H1 (cell line): ENCODE data around the gene OTOGL. TPM values are rescaled to one million over a fixed set of nuclear protein-coding genes. Genes with fewer than 3 reads are reported as not detected.

Experiments used
- CTCF ChIA-PET: fragments of 300-600 bp; sonication (Branson Sonifier 250); formaldehyde crosslinking; loops from one replicate; lab custom pipeline; 2021; ENCODE audit not compliant: partially characterized antibody; lab: Charles Lee
- POLR2A ChIA-PET: fragments of 300-600 bp; sonication (Branson Sonifier 250); formaldehyde crosslinking; loops from one replicate; lab custom pipeline; 2021; ENCODE audit warnings: inconsistent platforms; ENCODE audit not compliant: partially characterized antibody; lab: Charles Lee
- DNase-seq, 2 experiments: peaks; one replicate each; pipeline versions ENCODE4 v3.0.0 to v3.0.0-alpha.2; 2010 to 2022; ENCODE audit warnings: low spot score in 2 of 2, low read depth in 1 of 2, mixed read lengths in 1 of 2
- FAIRE-seq: peaks from 2 replicates; lab custom pipeline; 2011; peaks lifted over from hg19 to GRCh38; lab: Jason Lieb, UNC
- H2AFZ ChIP-seq: 2 replicates; pipeline ENCODE4 v1.8.1; 2012; ENCODE audit warnings: low read length, inconsistent platforms
- H2AK5ac ChIP-seq: 2 replicates; pipeline ENCODE4 v1.6.1; 2013; ENCODE audit warnings: low read depth, low read length
- H2BK120ac ChIP-seq: replicated peaks from 2 replicates; pipeline ENCODE3; 2013; ENCODE audit warnings: low read depth, low read length, inconsistent platforms
- H2BK12ac ChIP-seq: 2 replicates; pipeline ENCODE4 v1.6.1; 2013; ENCODE audit warnings: low read depth, low read length
- H2BK15ac ChIP-seq: 2 replicates; pipeline ENCODE4 v1.6.1; 2013; ENCODE audit warnings: low read length
- H2BK20ac ChIP-seq: 2 replicates; pipeline ENCODE4 v1.6.1; 2013; ENCODE audit warnings: low read length
- H2BK5ac ChIP-seq: 2 replicates; pipeline ENCODE4 v1.6.1; 2013; ENCODE audit warnings: low read depth, low read length
- H3K14ac ChIP-seq: 2 replicates; pipeline ENCODE4 v1.6.1; 2013; ENCODE audit warnings: inconsistent platforms; ENCODE audit not compliant: insufficient read length
- H3K18ac ChIP-seq: 2 replicates; pipeline ENCODE4 v1.6.1; 2013; ENCODE audit warnings: low read length; ENCODE audit errors: extremely low read depth
- H3K23ac ChIP-seq: 2 replicates; pipeline ENCODE4 v1.6.1; 2013; ENCODE audit warnings: inconsistent platforms; ENCODE audit not compliant: insufficient read length
- H3K23me2 ChIP-seq: 2 replicates; pipeline ENCODE4 v1.6.1; 2013; ENCODE audit warnings: low read depth, low read length
- H3K27ac ChIP-seq: 2 replicates; pipeline ENCODE4 v1.6.1; 2011; ENCODE audit warnings: low read depth, low read length, inconsistent platforms
- H3K27me3 ChIP-seq, 4 experiments: replicated peaks in 1 of 4; 1 replicate in 1 of 4; 2 replicates in 3 of 4; pipeline versions ENCODE4 v1.6.1 to v1.8.1; 2011 to 2013; ENCODE audit warnings: low read length in 3 of 4, mild to moderate bottlenecking in 3 of 4, inconsistent platforms in 2 of 4, mixed read lengths in 2 of 4, moderate library complexity in 1 of 4; ENCODE audit not compliant: control insufficient read depth in 3 of 4, insufficient read depth in 3 of 4; ENCODE audit errors: extremely low read depth in 1 of 4
- H3K36me3 ChIP-seq, 4 experiments: 2 replicates each; pipeline versions ENCODE4 v1.6.1 to v1.8.1; 2011 to 2013; ENCODE audit warnings: mild to moderate bottlenecking in 4 of 4, low read length in 3 of 4, moderate library complexity in 2 of 4, control low read depth in 1 of 4, inconsistent platforms in 1 of 4; ENCODE audit not compliant: insufficient read depth in 4 of 4, control insufficient read depth in 2 of 4
- H3K4ac ChIP-seq: replicated peaks from 2 replicates; pipeline ENCODE3; 2013; ENCODE audit warnings: low read length, low read depth, mixed read lengths, inconsistent platforms; ENCODE audit not compliant: insufficient read length
- H3K4me1 ChIP-seq, 4 experiments: replicated peaks in 1 of 4; 1 replicate in 1 of 4; 2 replicates in 3 of 4; pipeline versions ENCODE4 v1.6.1 to v1.8.1; 2011 to 2013; ENCODE audit warnings: low read length in 3 of 4, inconsistent platforms in 2 of 4, mixed read lengths in 1 of 4; ENCODE audit not compliant: insufficient read depth in 4 of 4, control insufficient read depth in 3 of 4
- H3K4me2 ChIP-seq, 2 experiments: 2 replicates each; pipeline versions ENCODE4 v1.6.1 to v1.8.1; 2011 to 2013; ENCODE audit warnings: low read depth in 2 of 2, low read length in 2 of 2, control low read depth in 1 of 2, inconsistent platforms in 1 of 2, mild to moderate bottlenecking in 1 of 2; ENCODE audit not compliant: insufficient read depth in 1 of 2
- H3K4me3 ChIP-seq, 4 experiments: fragments of 200-600, 300-600 bp in 1 of 4; sonication (generic), shearing (Covaris generic), sonication (Bioruptor Twin) in 1 of 4; 2 replicates each; pipeline versions ENCODE4 v1.5.1 to v1.8.1; 2011 to 2016; ENCODE audit warnings: low read length in 4 of 4, low read depth in 3 of 4, control low read depth in 2 of 4, inconsistent platforms in 2 of 4, mild to moderate bottlenecking in 2 of 4, mixed read lengths in 1 of 4, moderate library complexity in 1 of 4; ENCODE audit not compliant: insufficient read depth in 2 of 4; ENCODE audit errors: extremely low read depth in 1 of 4
- H3K56ac ChIP-seq: replicated peaks from 2 replicates; pipeline ENCODE3; 2013; ENCODE audit warnings: low read depth, mild to moderate bottlenecking, mixed read lengths, low read length, inconsistent platforms; ENCODE audit not compliant: insufficient read length
- H3K79me1 ChIP-seq: 2 replicates; pipeline ENCODE4 v1.6.1; 2013; ENCODE audit warnings: low read depth, low read length, control low read depth
- H3K79me2 ChIP-seq, 2 experiments: 2 replicates each; pipeline versions ENCODE4 v1.6.1 to v1.8.1; 2012 to 2013; ENCODE audit warnings: low read length in 2 of 2, mild to moderate bottlenecking in 2 of 2, inconsistent platforms in 1 of 2; ENCODE audit not compliant: insufficient read depth in 2 of 2, control insufficient read depth in 1 of 2
- H3K9ac ChIP-seq, 4 experiments: replicated peaks in 1 of 4; 1 replicate in 1 of 4; 2 replicates in 3 of 4; pipeline versions ENCODE4 v1.6.1 to v1.8.1; 2011 to 2013; ENCODE audit warnings: low read depth in 3 of 4, low read length in 3 of 4, control low read depth in 2 of 4, mild to moderate bottlenecking in 2 of 4, moderate library complexity in 2 of 4, inconsistent platforms in 1 of 4; ENCODE audit errors: extremely low read depth in 1 of 4
- H3K9me3 ChIP-seq, 2 experiments: 2 replicates each; pipeline versions ENCODE4 v1.6.1 to v1.8.1; 2012 to 2013; ENCODE audit warnings: mild to moderate bottlenecking in 2 of 2, moderate library complexity in 2 of 2, control low read depth in 1 of 2, inconsistent platforms in 1 of 2, low read depth in 1 of 2, low read length in 1 of 2, mixed read lengths in 1 of 2; ENCODE audit not compliant: insufficient read depth in 2 of 2
- H4K20me1 ChIP-seq, 2 experiments: replicated peaks in 1 of 2; 2 replicates each; pipeline versions ENCODE3 to v1.8.1; 2011 to 2013; ENCODE audit warnings: inconsistent platforms in 2 of 2, low read length in 2 of 2, mild to moderate bottlenecking in 1 of 2; ENCODE audit not compliant: insufficient read depth in 2 of 2, control insufficient read depth in 1 of 2
- H4K5ac ChIP-seq: 2 replicates; pipeline ENCODE4 v1.6.1; 2013; ENCODE audit warnings: low read length, low read depth, mixed read lengths, inconsistent platforms; ENCODE audit not compliant: insufficient read length
- H4K8ac ChIP-seq: 2 replicates; pipeline ENCODE4 v1.8.0; 2013; ENCODE audit warnings: mild to moderate bottlenecking, moderate library complexity, low read length, inconsistent platforms; ENCODE audit not compliant: insufficient read depth; ENCODE audit errors: extremely low read depth
- H4K91ac ChIP-seq: replicated peaks from 2 replicates; pipeline ENCODE3; 2013; ENCODE audit warnings: low read length, mixed read lengths, inconsistent platforms; ENCODE audit not compliant: insufficient read length
- ATF2 ChIP-seq: IDR thresholded peaks from 2 replicates; pipeline ENCODE4 v1.6.1; 2012; ENCODE audit warnings: low read length, inconsistent platforms
- CHD1 ChIP-seq: IDR thresholded peaks from 2 replicates; pipeline ENCODE4 v1.6.1; 2012; ENCODE audit warnings: low read depth, low read length, improper control_type of control experiment
- CHD2 ChIP-seq: IDR thresholded peaks from 2 replicates; pipeline ENCODE4 v1.6.1; 2012; ENCODE audit warnings: low read length, improper control_type of control experiment
- CREB1 ChIP-seq: IDR thresholded peaks from 2 replicates; pipeline ENCODE4 v1.6.1; 2012; ENCODE audit warnings: inconsistent platforms
- CTBP2 ChIP-seq: IDR thresholded peaks from 2 replicates; pipeline ENCODE4 v1.7.0; 2011; ENCODE audit warnings: borderline replicate concordance, mild to moderate bottlenecking, moderate library complexity, mixed read lengths, low read length; ENCODE audit not compliant: insufficient read depth, insufficient read length
- GABPA ChIP-seq: IDR thresholded peaks from 2 replicates; pipeline ENCODE4 v1.6.1; 2011; ENCODE audit warnings: mild to moderate bottlenecking, low read length, moderate library complexity, borderline replicate concordance; ENCODE audit not compliant: insufficient read depth
- MAFK ChIP-seq: IDR thresholded peaks from 2 replicates; pipeline ENCODE4 v1.6.1; 2012; ENCODE audit warnings: low read depth, mild to moderate bottlenecking, improper control_type of control experiment, low read length
- NRF1 ChIP-seq: IDR thresholded peaks from 2 replicates; pipeline ENCODE4 v1.6.1; 2011; ENCODE audit warnings: mild to moderate bottlenecking, low read depth, low read length, improper control_type of control experiment
- PHF8 ChIP-seq: fragments of 200-600 bp; sonication (generic); conservative IDR thresholded peaks from 2 replicates; pipeline ENCODE4 v1.7.1; 2012; ENCODE audit warnings: low read depth, mild to moderate bottlenecking, inconsistent platforms, low read length, moderate library complexity
- POU5F1 ChIP-seq: IDR thresholded peaks from 2 replicates; pipeline ENCODE4 v1.6.1; 2011; ENCODE audit warnings: low read depth, mild to moderate bottlenecking, low read length, moderate library complexity
- SUZ12 ChIP-seq: fragments of 200-600 bp; sonication (generic); IDR thresholded peaks from 2 replicates; pipeline ENCODE4 v1.6.1; 2012; ENCODE audit warnings: mild to moderate bottlenecking, inconsistent platforms, low read length, moderate library complexity, mixed read lengths
- TAF1 ChIP-seq: IDR thresholded peaks from 2 replicates; pipeline ENCODE4 v1.6.1; 2011; ENCODE audit warnings: mild to moderate bottlenecking, low read depth, low read length
- TBP ChIP-seq: IDR thresholded peaks from 2 replicates; pipeline ENCODE4 v1.6.1; 2011; ENCODE audit warnings: low read depth, low read length, improper control_type of control experiment
- polyA plus RNA-seq, 7 experiments: library from polyadenylated mRNA; depleted of rRNA in 3 of 7; stranded (reverse) in 5 of 7; unstranded in 2 of 7; fragments of >200 nt in 5 of 7; fragments of 200-250 nt in 2 of 7; gene quantifications; 1 replicate in 5 of 7; 2 replicates in 1 of 7; 4 replicates in 1 of 7; pipeline versions ENCODE4 v1.2.1 to v1.2.3, GENCODE V29; 2011 to 2013; ENCODE audit warnings: missing spikeins in 2 of 7, mixed read lengths in 2 of 7
- total RNA-seq: library from RNA; stranded (reverse); fragmentation: NEBNext Ultra II Directional; extraction: Animal tissue kit (Norgen Biotek cat#: 25700); gene quantifications from 2 replicates; pipeline ENCODE4 v1.2.1, GENCODE V29; 2021

Gene OTOGL
- total and polyA plus RNA-seq, 2 of the 8 experiments (the other 6 are each of a cell fraction or from before 2014, with no cell fraction given) = 0.12 to 0.17 TPM

- DNase-seq (no peak), FAIRE-seq (no peak)
- H4K20me1 ChIP-seq = no peaks in the 10 kb centered on the region
- H3K14ac ChIP-seq = no peak overlapping the region
- H3K27me3 ChIP-seq = no peaks in the 10 kb centered on the region
- H2BK20ac ChIP-seq = no peak overlapping the region
- no peak overlapping the region for H3K4ac ChIP-seq
- no peak overlapping the region for H2BK12ac ChIP-seq
- H3K4me3 ChIP-seq = no peak overlapping the region
- H3K56ac ChIP-seq = no peak overlapping the region
- H3K4me2 ChIP-seq = no peak overlapping the region
- H3K9me3 ChIP-seq = no peaks in the 10 kb centered on the region
- no peaks in the 10 kb centered on the region for H3K79me1 ChIP-seq
- H4K5ac ChIP-seq = no peak overlapping the region
- no peak overlapping the region for H3K9ac ChIP-seq
- H3K36me3 ChIP-seq = no peaks in the 10 kb centered on the region
- no peak overlapping the region for H2AK5ac ChIP-seq
- no peak overlapping the region for H2BK15ac ChIP-seq
- POLR2A ChIA-PET = no interaction called here
- H2BK120ac ChIP-seq = no peak overlapping the region
- H3K23ac ChIP-seq = no peak overlapping the region
- no peaks in the 10 kb centered on the region for H3K23me2 ChIP-seq
- H3K79me2 ChIP-seq = no peaks in the 10 kb centered on the region
- no peak overlapping the region for H2AFZ ChIP-seq
- CTCF ChIA-PET = no interaction called here
- no peaks in the 10 kb centered on the region for H3K4me1 ChIP-seq
- H3K27ac ChIP-seq = no peak overlapping the region
- no peak overlapping the region for H3K18ac ChIP-seq
- no peak overlapping the region for H2BK5ac ChIP-seq
- H4K8ac ChIP-seq = no peak overlapping the region
- no peak overlapping the region for H4K91ac ChIP-seq
- TF ChIP-seq NRF1 = no peak
- no peak for TF ChIP-seq TBP
- no peak for TF ChIP-seq CHD2
- no peak for TF ChIP-seq PHF8
- TF ChIP-seq SUZ12 = no peak
- no peak for TF ChIP-seq POU5F1
- TF ChIP-seq CHD1 = no peak
- no peak for TF ChIP-seq CTBP2
- TF ChIP-seq MAFK = no peak
- TF ChIP-seq TAF1 = no peak
- TF ChIP-seq CREB1 = no peak
- no peak for TF ChIP-seq GABPA
- TF ChIP-seq ATF2 = no peak
Measured at GRCh38 chr12:80406253-80406652, 306.9 kb downstream of the OTOGL start.
